NCI-H526 treated with DMSO at 0.1 percent for 48 hours (cell line): ENCODE results near the gene ILDR1.

Experiments
- DNase-seq: peaks from one replicate; lab custom pipeline; 2025; lab: John Stamatoyannopoulos, UW

Gene ILDR1

DNA sequence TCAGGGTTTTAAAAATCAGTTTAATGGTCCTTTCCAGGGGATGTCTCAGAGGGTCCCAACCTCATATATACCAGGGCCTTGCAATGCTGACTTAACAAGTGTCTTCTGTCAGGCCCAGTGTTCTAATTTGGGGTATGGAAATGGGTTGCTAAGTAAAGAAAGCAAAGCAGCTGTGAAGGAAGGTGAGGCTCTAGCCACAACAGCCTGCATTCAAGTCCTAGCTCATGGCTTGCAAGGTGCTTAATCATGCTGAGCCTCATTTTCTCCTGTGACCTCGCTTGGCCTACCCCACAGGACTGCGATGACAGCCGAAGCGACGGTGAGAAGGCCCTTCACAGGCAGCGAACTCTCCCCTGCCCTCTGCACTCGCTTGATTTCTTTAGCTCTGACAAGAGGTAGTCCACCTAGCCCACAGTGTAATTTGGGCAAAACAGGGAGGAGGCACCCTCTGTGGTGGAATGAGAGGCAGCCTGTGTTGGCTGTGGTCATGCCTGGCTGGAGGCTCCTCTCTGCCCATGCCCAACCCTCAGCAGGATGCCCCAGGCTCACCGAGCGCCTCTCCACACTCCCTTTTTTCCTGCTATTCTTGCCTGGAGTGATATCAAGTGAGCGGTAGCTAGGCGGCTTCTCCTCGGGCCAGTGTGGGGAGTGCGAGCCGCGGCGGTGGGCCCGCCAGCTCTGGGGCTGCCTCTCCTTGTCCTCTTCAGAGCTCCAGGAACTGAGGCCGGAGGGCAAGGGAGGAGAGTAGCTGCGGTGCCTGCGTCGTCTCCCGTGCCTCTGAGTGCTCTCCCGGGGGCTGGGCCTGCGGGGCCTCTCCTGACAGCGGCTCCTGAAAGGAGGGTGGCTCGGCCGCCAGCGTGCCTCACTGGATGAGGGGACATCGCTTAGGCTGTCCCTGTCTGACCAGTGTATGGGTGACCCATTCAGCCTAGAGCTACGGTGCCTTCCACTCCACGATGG lies 29.2 kb downstream of the ILDR1 start:
- DNase-seq: no peak

- no peak for DNase-seq
Measured at GRCh38 chr3:121989943-121990342, 32.1 kb downstream of the ILDR1 start.

GRCh38 chr3:121988146-121988545 lies 33.9 kb downstream of the ILDR1 start:
- DNase-seq: no peak

GRCh38 chr3:121985846-121986245 lies 36.2 kb downstream of the ILDR1 start:
- no peak for DNase-seq

GRCh38 chr3:121981473-121981872 lies 40.6 kb downstream of the ILDR1 start:
- no peak for DNase-seq

DNA sequence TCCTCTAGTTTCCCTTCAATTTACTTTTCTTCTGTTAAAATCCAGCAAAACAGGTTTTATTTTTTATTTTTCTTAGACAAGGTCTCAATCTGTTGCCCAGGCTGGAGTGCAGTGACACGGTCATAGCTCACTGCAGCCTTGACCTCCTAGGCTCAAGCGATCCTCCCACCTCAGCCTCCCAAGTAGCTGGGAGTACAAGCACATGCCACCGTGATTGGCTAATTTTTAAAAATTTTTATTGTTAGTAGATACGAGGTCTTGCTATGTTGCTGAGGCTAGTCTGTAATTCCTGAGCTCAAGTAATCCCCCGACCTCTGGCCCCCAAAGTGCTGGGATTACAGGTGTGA lies 41.6 kb downstream of the ILDR1 start:
- no peak for DNase-seq

DNA sequence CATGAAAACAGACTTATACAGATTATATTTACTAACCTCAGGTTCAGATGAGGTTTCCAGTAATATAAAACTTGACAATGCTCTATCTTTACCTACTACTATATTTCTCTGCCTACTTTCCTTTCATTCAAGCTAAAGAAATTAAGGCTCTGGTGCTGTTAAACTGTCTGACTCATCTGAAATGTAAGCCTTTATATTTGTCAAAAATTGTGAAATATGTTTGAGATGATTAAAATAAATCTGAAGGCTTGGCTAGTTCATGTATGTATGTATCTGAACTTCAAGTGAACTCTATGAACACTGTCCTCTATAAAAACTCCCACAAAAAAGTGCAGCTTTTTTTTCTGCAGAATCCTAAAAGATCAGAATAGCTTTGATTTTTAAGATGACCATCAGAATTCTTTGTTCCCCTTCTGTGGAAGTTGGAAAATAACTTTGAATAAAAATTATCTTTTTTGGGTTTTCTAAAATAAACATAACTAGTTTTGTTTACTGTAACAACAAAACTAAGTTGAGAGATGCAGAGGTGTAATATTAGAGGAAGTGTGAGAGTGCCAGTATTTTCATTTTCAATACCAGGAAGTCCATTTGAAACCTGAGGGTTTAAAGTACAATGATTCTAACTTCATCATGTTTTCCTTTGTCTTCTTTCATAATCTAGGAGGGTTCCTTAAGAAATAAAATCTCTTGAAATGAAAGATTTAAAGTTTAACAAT lies 42.2 kb downstream of the ILDR1 start:
- DNase-seq: no peak

DNA sequence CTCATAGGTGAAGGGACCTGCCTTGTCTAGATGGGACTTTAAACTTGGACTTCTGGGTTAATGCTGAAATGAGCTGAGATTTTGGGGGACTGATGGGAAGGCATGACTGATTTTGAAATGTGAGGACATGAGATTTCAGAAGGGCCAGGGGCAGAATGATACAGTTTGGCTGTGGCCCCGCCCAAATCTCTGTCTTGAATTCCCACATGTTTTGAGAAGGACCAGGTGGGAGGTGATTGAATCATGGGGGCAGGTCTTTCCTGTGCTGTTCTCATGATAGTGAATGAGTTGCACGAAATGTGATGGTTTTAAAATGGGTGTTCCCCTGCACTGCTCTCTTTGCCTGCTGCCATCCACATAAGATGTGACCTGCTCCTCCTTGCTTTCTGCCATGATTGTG lies 42.8 kb downstream of the ILDR1 start:
- no peak for DNase-seq

DNA sequence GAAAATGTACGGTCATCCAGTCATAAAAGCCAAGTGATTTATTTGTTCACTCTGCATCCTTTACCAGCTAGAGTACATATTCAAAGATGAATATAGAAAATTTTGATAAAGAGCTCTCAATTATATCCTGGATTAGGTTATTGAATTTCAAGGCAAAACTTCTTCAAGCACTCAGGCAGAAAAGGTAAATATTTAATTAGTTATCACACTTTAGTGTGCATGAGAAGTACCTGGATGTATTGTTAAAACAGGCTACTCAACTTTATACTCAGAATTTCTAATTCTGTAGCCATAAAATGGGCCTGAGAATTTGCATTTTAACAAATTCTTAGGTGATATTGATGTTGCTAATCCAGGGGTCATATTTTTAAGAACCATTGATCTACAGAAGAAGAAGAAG lies 45.3 kb downstream of the ILDR1 start:
- DNase-seq: no peak

GRCh38 chr3:121975702-121976302 lies 46.2 kb downstream of the ILDR1 start:
- DNase-seq: no peak

DNA sequence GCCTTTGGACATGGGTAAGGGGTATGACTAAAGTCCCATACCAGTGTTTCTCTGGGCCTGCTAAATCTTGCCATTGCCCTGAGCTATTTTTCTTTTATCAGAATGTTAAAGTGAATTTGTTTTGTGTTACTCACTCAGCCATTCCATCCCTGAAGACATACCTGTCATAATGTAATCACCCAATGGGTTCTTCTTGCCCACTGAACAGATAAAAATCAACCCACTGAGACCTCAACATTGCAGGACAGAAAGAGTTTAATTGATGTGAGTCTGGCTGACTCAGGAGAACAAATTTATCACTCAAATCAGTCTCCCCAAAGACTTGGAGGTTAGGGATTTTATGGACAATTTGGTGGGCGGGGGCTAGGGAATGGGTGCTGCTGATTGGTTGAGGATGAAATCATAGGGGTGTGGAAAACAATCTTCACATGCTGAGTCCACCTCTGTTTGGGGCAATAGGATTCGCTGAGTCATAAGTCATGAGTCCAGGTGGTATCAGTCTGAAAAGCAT lies 47.4 kb downstream of the ILDR1 start:
- no peak for DNase-seq

DNA sequence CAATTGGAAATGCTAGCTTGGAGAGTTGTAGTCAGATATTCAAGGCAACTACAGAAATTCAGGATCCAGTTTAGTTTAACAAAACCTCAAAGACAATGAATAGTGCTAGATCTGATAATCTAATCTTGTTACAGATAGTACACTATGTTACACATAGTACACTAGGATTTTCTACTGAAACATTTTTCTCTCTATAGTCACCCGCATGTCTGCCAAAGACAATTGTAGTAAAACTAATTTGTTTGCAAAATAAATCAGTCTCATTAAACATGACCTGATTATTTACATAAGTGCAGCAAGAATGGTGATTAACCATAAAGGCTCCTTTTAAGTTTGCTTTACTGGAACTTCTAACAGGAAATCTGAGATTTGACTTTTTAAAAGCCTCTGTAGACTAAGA lies 52.0 kb downstream of the ILDR1 start:
- no peak for DNase-seq

- no peak for DNase-seq
Measured at GRCh38 chr3:121969631-121970030, 52.4 kb downstream of the ILDR1 start.

- DNase-seq: no peak
Measured at GRCh38 chr3:121963608-121964007, 58.4 kb downstream of the ILDR1 start.

DNA sequence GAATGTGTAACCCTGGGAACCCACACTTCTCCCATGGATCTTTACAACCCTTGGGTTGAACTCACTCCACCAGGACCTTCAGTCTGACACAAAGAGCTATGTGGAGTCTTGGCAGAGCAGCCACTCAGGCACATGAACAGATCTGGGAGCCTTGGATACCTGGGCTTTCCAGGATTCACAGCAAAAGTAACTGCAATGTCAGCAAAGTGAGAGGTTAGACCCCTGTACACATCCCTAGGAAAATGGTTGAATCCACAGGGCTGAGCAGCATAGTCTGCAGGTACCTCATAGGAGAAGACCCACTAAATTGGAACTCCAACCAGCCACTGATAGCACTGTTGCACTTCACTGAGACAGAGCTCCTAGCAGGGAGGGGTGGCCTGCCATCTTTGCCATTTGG lies 59.6 kb downstream of the ILDR1 start:
- DNase-seq: no peak

- DNase-seq: no peak
Measured at GRCh38 chr3:121961283-121961682, 60.8 kb downstream of the ILDR1 start.

DNA sequence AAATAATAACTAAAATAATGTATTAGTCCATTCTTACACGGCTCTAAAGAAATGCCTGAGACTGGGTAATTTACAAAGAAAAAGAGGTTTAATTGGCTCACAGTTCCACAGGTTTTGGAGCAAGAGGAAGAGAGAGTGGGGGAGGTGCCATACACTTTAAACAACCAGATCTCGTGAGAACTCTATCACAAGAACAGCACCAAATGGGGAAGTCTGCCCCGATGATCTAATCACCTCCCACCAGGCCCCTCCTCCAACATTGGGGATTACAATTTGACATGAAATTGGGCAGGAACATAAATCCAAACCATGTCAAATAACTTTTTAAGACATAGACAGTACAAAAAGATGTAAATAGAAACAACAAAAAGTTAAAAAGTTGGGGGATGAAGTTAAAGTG lies 63.2 kb downstream of the ILDR1 start:
- no peak for DNase-seq

- no peak for DNase-seq
Measured at GRCh38 chr3:121957674-121958415, 64.2 kb downstream of the ILDR1 start.

DNA sequence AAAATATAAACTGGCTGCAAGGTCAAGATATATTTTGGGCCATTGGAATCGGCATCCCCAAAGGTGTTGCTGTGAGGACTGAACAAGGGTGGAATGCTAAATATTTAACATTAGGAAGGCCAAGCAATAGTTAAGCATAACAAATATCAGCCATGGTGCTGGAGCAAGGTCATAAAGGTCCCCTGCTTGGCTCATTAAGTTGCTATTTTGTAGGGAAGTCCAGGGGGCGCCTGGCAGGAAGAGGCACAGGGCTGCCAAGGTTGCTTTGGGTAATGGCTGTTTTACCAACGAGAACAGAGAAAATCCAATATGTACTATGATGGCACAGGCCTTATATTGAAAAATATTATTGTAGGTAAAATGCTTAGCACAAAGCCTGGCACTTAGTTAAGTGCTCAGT lies 65.7 kb downstream of the ILDR1 start:
- no peak for DNase-seq

DNA sequence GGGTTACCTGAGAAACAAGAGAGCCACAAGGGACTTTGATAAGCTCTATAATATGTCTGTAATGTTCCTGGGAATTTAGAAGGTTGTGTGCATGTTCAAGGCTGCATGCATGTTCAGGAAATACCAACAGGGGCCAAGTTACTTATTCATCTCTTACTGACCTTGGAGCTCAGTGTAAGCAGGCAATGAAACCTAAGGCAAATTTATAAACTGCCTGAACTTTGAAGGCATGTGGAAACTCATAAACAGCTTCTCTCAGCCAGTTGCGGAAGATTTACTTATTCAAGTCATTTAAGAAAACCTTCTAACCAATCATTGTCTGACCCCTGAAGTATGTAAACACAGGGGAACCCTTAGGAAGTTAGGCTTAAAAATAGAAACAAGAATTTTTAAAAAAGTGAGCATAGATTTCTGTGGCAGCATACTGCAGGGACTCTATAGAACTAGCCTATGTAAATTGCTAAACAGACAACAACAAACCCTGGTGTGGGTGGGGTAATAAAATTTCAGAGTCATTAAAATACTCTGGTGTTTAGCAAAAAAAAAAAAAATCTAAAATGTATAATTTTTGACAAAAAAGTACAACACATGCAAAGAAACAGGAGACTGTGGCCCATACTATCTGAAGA lies 70.6 kb downstream of the ILDR1 start:
- no peak for DNase-seq

GRCh38 chr3:121948641-121949040 lies 73.4 kb downstream of the ILDR1 start:
- no peak for DNase-seq

DNA sequence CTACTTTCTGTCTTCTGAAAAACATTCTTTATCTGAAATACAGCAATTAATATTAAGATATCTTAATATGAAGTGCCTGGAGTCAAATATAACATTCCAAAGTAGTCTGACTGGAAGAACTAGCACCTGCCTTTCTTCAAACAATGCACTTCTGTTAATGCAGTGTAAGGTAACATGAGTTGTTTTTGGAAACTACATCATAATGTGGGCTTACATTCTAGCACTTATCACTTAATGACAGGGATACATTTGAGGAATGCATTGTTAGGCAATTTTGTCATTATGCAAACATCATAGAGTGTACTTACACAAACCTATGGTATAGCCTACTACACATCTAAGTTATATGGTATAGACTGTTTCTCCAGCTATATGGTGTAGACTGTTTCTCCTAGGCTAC lies 78.6 kb downstream of the ILDR1 start:
- DNase-seq: no peak
